Globus pallidus (tissue), 1 donor: ENCODE data around the gene PGAM2.

Experiments used
- DNase-seq: peaks from one replicate; pipeline ENCODE4 v3.0.0-alpha.2; 2015; ENCODE audit warnings: low spot score

The PGAM2 gene

GRCh38 chr7:44083796-44084195 lies 18.4 kb upstream of the PGAM2 start:
- no peak for DNase-seq

GRCh38 chr7:44082541-44083207 lies 17.3 kb upstream of the PGAM2 start:
- DNase-seq: peak; percentile 100

- DNase-seq: no peak
These were observed 15.9 kb upstream of the PGAM2 start for GRCh38 chr7:44081266-44081748.

- no peak for DNase-seq
These were observed 15.4 kb upstream of the PGAM2 start for GRCh38 chr7:44080686-44081265.

GRCh38 chr7:44080118-44080517 lies 14.8 kb upstream of the PGAM2 start:
- no peak for DNase-seq

GRCh38 chr7:44079331-44080021 lies 14.1 kb upstream of the PGAM2 start:
- no peak for DNase-seq

GRCh38 chr7:44078521-44078920 lies 13.2 kb upstream of the PGAM2 start:
- no peak for DNase-seq

- DNase-seq: no peak
These were observed 12.3 kb upstream of the PGAM2 start for GRCh38 chr7:44077681-44078091.

GRCh38 chr7:44077061-44077460 lies 11.7 kb upstream of the PGAM2 start:
- DNase-seq: no peak

GRCh38 chr7:44076101-44076895 lies 10.9 kb upstream of the PGAM2 start:
- no peak for DNase-seq

GRCh38 chr7:44075296-44076075 lies 10.1 kb upstream of the PGAM2 start:
- DNase-seq: no peak

GRCh38 chr7:44074349-44074695 lies 9.0 kb upstream of the PGAM2 start:
- no peak for DNase-seq

GRCh38 chr7:44073664-44074348 lies 8.4 kb upstream of the PGAM2 start:
- DNase-seq: peak; percentile 77

- DNase-seq: no peak
These were observed 7.2 kb upstream of the PGAM2 start for GRCh38 chr7:44072364-44073231.

GRCh38 chr7:44071726-44072363 lies 6.5 kb upstream of the PGAM2 start:
- DNase-seq: no peak

GRCh38 chr7:44068054-44068453 lies 2.7 kb upstream of the PGAM2 start:
- DNase-seq: no peak

GRCh38 chr7:44067064-44067951 lies 1.9 kb upstream of the PGAM2 start:
- DNase-seq: no peak

- DNase-seq: no peak
These were observed 1.2 kb upstream of the PGAM2 start for GRCh38 chr7:44066494-44067063.
